ENCODE measurements around the gene PSORS1C1. TPM values are rescaled to one million over a fixed set of nuclear protein-coding genes. Genes with fewer than 3 reads are reported as not detected.

PSORS1C1 gene
- total RNA-seq, 1 experiment from 2014 or later: 0.48 TPM

- Histone ChIP-seq H4K8ac (replicated peaks; ENCODE audit: insufficient read length, low read depth, low read length) (no peak overlapping the region), H3K4ac (ENCODE audit: low read depth, low read length) (no peak overlapping the region), H3K14ac (ENCODE audit: insufficient read depth, low read length) (no peak overlapping the region), H3K23me2 (ENCODE audit: insufficient read length, low read depth, low read length, poor library complexity, severe bottlenecking) (peaks cover 14% of the 10 kb centered on the region), H3K27me3 (ENCODE audit: insufficient read depth, low read length) (no peaks in the 10 kb centered on the region), H3K4me2 (ENCODE audit: insufficient read depth, insufficient read length, low read length) (no peak overlapping the region), H2BK12ac (ENCODE audit: insufficient read length, low read depth, low read length) (no peak overlapping the region), H3K4me1 (ENCODE audit: insufficient read depth, low read length) (peaks cover 7% of the 10 kb centered on the region; the same call in 1 of the 2 replicates), H2BK120ac (ENCODE audit: low read depth, low read length, poor library complexity, severe bottlenecking) (no peak overlapping the region), H4K91ac (ENCODE audit: insufficient read length, low read depth, low read length) (no peak overlapping the region), H3T11ph (ENCODE audit: low read length) (no peak overlapping the region), H3K18ac (ENCODE audit: insufficient read length, low read depth, low read length) (no peak overlapping the region), H3K9ac (ENCODE audit: extremely low read depth, insufficient read length, low read length) (no peak overlapping the region), H3K9me3 (ENCODE audit: control insufficient read depth, low read depth, low read length) (no peaks in the 10 kb centered on the region), H3K56ac (ENCODE audit: insufficient read length, low read depth, low read length) (no peak overlapping the region), H3K79me2 (ENCODE audit: insufficient read depth, low read length) (no peaks in the 10 kb centered on the region), H2BK5ac (ENCODE audit: insufficient read length, low read length) (no peak overlapping the region), H3K79me1 (ENCODE audit: insufficient read depth, low read depth, low read length, poor library complexity, severe bottlenecking) (no peaks in the 10 kb centered on the region), H3K23ac (ENCODE audit: insufficient read length, low read depth, low read length) (no peak overlapping the region), H3K27ac (ENCODE audit: insufficient read length, low read depth, low read length) (no peak overlapping the region), H2AK5ac (ENCODE audit: insufficient read length, low read length) (no peak overlapping the region), H4K5ac (ENCODE audit: insufficient read length, low read depth, low read length) (no peak overlapping the region), H2AFZ (ENCODE audit: low read length) (no peak overlapping the region), H2BK15ac (ENCODE audit: low read depth, low read length) (no peak overlapping the region), H2BK20ac (ENCODE audit: low read depth, low read length, poor library complexity, severe bottlenecking) (no peak overlapping the region), H4K20me1 (ENCODE audit: control insufficient read depth, insufficient read depth, insufficient read length) (no peaks in the 10 kb centered on the region)
- H3K36me3 Mint-ChIP-seq (ENCODE audit: insufficient read depth in 1 of 3, low read depth in 3 of 3): peaks cover 28 to 66% (median 52%) of the 10 kb centered on the region in 3 experiments
- peaks cover 19 to 25% of the 10 kb centered on the region in 2 experiments for H3K4me1 Mint-ChIP-seq
- no peak for DNase-seq
- no CpG with 5 or more reads among the region's 15 CpGs for WGBS (ENCODE audit: extremely low coverage, insufficient read length, low lambda C conversion rate)
- no peak overlapping the region for H3K4me3 Mint-ChIP-seq
- no peak overlapping the region; a peak in 2 of 7 replicates for H3K27ac Mint-ChIP-seq
- H3K27me3 Mint-ChIP-seq (ENCODE audit: low read depth): peaks cover 2% of the 10 kb centered on the region; the same call in 1 of the 2 replicates
- no peaks in the 10 kb centered on the region for H3K9me3 Mint-ChIP-seq
- TF ChIP-seq CTCF (conservative IDR thresholded peaks at IDR 0.05): no peak
These were observed 39.8 kb downstream of the PSORS1C1 start for GRCh38 chr6:31154436-31154835.
